Limb (tissue), 2 donors: ENCODE results near the gene PSMC4.

Experiments
- DNase-seq, 2 donors: peaks; one replicate each; pipeline ENCODE4 v3.0.0-alpha.2; 2016; ENCODE audit errors: extremely low spot score in 2 of 2

PSMC4 gene

GRCh38 chr19:39970675-39971379 is at the start of gene PSMC4:
PSMC4 (plus strand) TSS chr19:39971165; CDS start chr19:39971203, 38 bp downstream.
- peak; percentile 98 to 100 for DNase-seq

DNA sequence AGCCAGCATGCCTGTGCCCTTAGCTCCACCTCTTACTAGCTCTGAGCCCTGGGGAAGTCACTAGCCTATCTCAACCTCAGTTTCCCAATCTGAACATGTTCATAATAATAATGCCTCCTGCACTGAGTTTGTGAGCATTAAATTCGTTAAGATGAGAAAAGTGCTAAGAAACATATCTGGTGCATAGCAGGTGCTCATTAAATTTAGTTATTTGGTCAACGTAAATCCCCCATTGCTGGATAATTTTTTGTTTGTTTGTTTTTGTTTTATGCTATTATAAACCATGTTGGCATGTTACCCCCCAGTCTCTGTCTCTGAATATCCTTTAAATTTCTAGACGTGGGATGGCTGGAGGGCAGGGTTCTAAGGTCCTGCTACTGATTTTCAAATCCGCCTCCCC is 47.1 kb upstream of the PSMC4 start:
- DNase-seq: no peak

GRCh38 chr19:39924389-39924788 is 46.6 kb upstream of the PSMC4 start:
- no peak for DNase-seq

- no peak for DNase-seq
Observed at GRCh38 chr19:39924952-39925351, 46.0 kb upstream of the PSMC4 start.

DNA sequence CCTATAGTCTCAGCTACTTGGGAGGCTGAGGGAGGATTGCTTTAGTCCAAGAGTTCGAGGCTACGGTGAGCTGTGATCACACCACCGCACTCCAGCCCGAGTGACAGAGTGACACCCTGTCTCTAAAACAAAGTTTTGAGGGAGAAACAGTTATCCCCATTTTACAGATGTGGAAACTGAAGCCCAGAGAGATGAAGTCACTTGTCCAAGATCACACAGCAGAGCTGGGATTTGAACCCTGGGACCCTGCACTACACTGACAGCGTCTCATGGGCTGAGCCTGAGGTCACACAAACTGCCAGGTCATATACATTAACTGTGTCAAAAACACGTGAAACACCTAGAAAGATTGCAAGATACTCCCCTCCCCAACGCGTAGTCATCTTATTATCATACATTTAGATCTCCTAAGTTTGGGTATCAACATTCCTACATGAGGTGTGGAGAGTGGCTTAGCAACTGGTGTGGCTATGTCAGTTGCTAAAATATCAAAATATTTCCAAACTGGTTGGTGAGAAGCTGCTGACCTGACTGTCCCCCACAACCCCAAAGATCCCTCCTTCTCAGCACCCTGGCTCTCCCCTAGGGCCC is 44.7 kb upstream of the PSMC4 start:
- DNase-seq: no peak

DNA sequence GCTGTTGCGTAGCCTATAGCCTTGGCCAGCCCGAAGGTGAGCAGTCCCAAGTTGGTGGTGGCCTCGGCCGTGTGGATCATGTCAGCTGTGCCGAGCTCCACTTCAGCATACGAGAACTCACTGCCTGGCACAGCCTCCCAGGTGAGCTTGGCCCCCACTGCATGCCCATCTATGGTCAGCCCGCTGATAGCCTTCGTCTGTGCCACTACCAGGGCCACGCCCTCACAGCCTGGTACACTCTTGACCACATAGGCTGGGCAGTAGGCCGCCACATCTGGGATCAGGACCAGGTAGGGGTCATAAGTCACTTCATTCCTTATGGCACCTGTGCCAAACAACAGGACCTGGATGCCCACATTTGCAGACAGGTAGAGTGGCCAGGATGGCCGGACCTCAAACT is 43.9 kb upstream of the PSMC4 start:
- DNase-seq: no peak

DNA sequence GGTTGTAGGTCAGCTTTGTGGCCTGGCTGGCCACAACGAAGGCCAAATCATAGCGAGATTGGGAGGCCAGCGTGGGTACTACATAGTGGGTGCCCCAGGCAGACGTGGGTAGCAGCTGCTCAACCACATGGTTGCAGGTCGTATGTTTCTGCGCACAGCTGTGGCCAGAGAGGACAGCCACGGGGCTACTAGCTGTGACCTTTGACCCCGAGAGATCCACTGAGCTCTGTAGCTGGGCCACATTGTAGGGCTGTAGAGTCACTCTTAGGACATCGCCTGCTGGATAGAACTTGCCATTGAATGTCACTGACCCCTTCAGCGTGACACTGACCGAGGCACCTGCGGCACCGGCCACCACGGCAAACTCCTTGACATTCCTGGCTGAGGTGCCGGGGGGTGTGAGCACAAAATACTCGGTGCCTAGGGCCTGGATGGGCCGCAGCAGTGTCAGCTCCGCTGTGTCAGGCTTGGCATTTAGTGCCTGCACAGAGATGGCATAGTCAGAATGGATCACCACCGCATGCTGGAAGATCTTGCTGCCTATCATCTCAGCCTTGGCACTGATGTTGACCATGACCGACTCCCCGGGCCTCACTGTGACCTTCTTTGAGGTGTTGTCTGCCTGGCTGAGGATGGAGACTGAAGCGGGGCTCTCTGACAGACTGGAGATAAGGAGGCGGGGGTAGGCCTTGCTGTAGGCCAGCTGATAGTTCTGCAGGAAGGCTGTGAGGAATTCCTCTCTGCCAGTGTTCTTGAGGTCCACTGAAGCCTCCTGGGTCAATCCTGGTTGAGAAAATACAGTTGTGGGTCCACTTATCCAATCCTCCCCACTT is 43.2 kb upstream of the PSMC4 start:
- DNase-seq: no peak

- no peak for DNase-seq
Observed at GRCh38 chr19:39928357-39928725, 42.6 kb upstream of the PSMC4 start.

- DNase-seq: no peak
Observed at GRCh38 chr19:39929750-39930149, 41.2 kb upstream of the PSMC4 start.

DNA sequence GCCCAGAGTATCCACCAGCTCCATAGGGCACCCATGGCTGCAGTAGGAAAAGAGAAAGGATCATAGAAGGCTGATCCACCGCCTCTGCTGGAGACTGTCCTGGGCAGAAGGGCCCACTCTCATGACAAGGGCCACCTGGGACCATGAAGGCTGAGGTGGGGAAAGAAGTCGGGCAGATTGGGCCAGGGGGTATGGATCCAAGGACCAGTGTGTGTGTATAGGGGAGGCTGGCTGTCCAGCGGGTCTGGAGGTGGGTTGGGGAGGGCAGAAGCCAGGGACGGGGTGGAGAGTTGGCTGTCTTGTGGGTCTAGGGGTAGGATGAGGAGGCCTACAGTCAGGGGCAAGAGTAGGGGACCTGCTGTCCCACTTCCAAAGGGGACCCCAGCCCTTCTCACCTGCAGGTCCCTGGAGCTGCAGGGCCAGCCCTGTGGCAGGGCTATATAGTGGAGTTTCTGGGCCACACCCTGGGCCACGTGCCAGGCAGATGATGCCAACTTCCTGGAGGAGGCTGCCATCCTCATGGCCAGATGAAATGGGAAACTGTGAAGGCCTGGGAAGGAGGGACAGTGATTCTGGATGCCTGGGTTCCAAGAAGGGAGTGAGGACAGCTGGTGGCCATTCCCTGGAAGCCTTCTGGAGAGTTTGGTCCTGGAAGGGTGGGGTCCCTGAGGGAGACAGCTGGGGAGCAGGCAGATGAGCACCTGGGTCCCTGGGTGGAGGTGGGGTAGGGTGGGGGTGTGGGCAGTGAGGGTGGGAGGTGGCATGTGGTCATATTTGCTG is 36.2 kb upstream of the PSMC4 start, which contains the start of gene FCGBP:
Gene FCGBP (minus strand): TSS at position 51 of the 780 bp plus-strand sequence.
- DNase-seq: no peak

DNA sequence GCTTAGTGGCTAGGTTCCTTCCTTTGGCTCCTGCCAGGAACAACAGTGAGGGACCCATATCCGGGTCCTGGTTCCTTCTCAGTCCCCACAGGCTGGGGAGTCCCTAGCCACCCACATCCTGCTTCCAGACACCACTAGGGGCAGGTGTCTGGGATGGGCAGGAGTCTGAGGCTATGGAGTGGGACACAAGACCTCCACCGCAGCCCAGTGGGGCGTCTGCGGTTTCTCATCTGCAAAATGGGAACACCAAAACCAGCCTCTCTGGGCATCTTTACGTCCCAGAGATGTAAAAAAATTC is 35.7 kb upstream of the PSMC4 start:
- no peak for DNase-seq

DNA sequence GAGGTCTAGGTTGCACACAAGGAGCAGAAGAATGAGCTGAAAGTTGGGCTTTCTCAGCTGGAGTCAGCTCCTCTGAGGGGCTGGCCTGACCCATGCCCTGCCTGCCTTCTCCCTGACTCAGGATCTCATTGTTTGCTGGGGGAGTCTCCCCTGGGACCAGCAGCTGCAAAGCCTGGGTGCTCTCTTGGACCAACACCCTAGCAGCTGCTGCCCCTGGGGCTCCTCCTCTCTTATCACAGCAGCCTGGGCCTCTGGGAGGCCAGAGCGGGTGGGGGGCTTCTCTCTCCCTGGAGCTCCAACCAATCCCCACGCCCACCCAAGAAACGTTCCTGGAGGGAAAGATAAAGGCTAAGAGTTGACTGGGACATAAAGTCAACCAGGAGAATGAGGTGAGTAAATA is 34.9 kb upstream of the PSMC4 start:
- DNase-seq: no peak

DNA sequence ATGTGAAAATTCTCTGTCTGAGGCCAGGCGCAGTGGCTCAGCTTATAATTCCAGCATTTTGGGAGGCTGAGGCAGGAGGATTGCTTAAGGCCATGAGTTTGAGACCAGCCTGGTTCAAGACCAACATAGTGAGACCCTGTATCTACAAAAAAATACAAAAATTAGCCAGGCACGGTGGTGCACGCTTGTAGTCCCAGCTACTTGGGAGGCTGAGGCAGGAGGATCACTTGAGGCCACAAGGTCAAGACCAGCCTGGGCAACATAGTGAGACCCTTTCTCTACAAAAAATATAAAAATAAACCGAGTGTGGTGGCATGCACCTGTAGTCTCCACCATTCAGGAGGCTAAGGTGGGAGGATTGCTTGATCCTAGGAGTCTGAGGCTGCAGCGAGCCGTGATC is 34.3 kb upstream of the PSMC4 start:
- DNase-seq: no peak

DNA sequence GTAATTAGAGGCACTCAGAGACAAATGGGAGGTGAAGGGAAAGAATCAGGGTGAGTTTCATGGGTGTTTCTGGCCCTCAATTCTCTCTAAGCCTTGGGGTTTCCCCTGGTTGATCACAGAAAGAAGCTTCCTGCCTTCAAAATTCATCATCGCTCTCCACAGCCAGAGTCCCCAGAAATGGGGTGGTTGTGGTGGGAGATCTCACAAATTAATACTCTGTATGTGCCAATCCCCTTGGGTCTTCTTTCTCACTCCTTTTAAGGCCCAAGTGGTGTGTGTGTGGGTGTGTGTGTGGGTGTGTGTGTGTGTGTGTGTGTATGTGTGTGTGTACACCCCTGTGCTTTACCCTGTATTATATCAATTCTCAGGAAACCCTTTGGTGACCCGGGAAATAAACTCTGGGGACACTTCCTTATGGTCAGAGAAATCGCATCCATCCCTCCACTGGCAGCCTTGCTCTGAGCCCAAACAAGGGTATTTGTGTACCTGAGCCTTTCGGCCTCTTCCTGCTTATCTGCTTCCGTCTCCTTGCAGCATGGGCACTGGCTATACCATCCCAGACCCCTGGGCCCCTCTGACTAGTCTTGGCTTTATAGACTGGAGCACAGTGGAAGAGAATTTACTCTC is 33.8 kb upstream of the PSMC4 start:
- DNase-seq: no peak

GRCh38 chr19:39937787-39938186 is 33.2 kb upstream of the PSMC4 start:
- no peak for DNase-seq

DNA sequence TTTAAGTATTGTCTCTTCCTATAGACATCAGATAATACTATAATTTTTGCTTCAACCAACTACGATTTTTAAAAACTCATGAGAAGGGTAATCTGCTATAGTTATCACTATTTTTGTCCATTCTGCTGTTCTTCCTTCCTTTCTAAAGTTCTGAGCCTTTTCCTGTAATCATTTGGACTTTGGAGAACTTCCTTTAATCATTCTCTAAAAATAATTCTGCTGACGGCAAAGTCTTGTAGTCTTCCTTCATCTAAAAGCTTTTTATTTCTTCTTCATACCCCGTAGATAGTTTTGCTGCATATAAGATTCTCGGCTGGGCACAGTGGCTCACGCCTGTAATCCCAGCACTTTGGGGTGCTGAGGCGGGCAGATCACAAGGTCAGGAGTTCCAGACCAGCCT is 31.4 kb upstream of the PSMC4 start:
- DNase-seq: no peak

DNA sequence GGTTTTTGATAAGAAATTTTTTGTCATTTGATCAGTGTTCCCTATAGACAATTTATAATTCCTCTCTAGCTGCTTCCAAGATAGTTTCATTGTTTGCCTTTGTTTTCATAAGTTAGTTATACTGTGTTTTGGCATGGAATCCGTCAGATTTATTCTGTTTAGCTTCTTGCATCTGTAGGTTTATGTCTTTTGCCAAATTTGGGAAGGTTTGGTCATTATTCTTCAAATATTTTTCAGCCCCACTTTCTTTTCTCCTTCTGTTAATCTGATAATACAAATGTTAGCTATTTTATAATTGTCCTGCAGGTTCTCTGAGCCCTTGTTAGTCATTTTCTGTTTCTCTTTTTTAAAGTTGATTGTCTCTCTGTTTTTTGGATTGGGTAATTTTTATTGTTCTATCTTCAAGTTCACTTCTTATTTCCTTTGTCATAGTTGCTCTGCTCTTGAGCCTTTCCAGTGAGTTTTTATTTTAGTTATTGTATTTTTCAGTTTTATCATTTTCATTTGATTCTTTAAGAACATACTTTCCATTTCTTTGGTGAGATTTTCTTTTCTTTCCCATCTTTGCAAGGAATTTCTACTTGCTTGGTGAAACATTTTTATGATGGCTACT is 30.6 kb upstream of the PSMC4 start:
- no peak for DNase-seq

- no peak for DNase-seq
Observed at GRCh38 chr19:39941151-39941550, 29.8 kb upstream of the PSMC4 start.

- peak in 1 of 2 donors; percentile 21 for DNase-seq
Observed at GRCh38 chr19:39941615-39942365, 29.2 kb upstream of the PSMC4 start.

GRCh38 chr19:39942366-39942730 is 28.6 kb upstream of the PSMC4 start:
- DNase-seq: no peak
